Measurements from ENCODE around the gene THRA.

Gene THRA

GRCh38 chr17:40089077-40089895, 26.5 kb downstream of the THRA start:
- TF ChIP-seq CTCF (IDR thresholded peaks at IDR 0.05), result no peak

GRCh38 chr17:40090237-40091119, 27.7 kb downstream of the THRA start:
- TF ChIP-seq CTCF (IDR thresholded peaks at IDR 0.05), result no peak

- TF ChIP-seq CTCF (IDR thresholded peaks at IDR 0.05), result no peak
Observed at GRCh38 chr17:40091691-40092397, 29.1 kb downstream of the THRA start.

- no peak for TF ChIP-seq CTCF (IDR thresholded peaks at IDR 0.05)
Observed at GRCh38 chr17:40092581-40092980, 29.8 kb downstream of the THRA start.

- TF ChIP-seq CTCF (IDR thresholded peaks at IDR 0.05), result no peak
Observed at GRCh38 chr17:40093005-40093579, 30.3 kb downstream of the THRA start.

- TF ChIP-seq CTCF (IDR thresholded peaks at IDR 0.05), result no peak
Observed at GRCh38 chr17:40093580-40094201, 30.9 kb downstream of the THRA start.

GRCh38 chr17:40094874-40095273, 32.1 kb downstream of the THRA start:
- TF ChIP-seq CTCF (IDR thresholded peaks at IDR 0.05), result no peak
